C4-2B (cell line): ENCODE data around the gene DUSP10.

ENCODE experiments used
- H3K27ac ChIP-seq: fragments of 450-650 bp; 2 replicates; pipeline ENCODE4 v1.5.1; 2017
- CTCF ChIP-seq: fragments of 450-650 bp; conservative IDR thresholded peaks from 2 replicates; pipeline ENCODE4 v1.5.1; 2017; ENCODE audit warnings: mild to moderate bottlenecking
- ZFX ChIP-seq: fragments of 450-650 bp; IDR thresholded peaks from 2 replicates; pipeline ENCODE4 v1.6.1; 2017

DUSP10 gene

GRCh38 chr1:221698579-221699349, 43.1 kb downstream of the DUSP10 start:
- TF ChIP-seq ZFX: no peak
- H3K27ac ChIP-seq: no peak overlapping the region

- TF ChIP-seq CTCF: no peak
- TF ChIP-seq ZFX: no peak
- H3K27ac ChIP-seq: no peak overlapping the region
Observed at GRCh38 chr1:221697923-221698425, 43.9 kb downstream of the DUSP10 start.

GRCh38 chr1:221696718-221697461, 45.0 kb downstream of the DUSP10 start:
- no peak for TF ChIP-seq CTCF
- no peak for TF ChIP-seq ZFX

GRCh38 chr1:221696027-221696426, 45.9 kb downstream of the DUSP10 start:
- no peak for TF ChIP-seq CTCF
- TF ChIP-seq ZFX: no peak
- no peak overlapping the region for H3K27ac ChIP-seq

More at GRCh38 chr1:221696718-221697461, 45.0 kb downstream of the DUSP10 start:
- no peak overlapping the region for H3K27ac ChIP-seq

DNA sequence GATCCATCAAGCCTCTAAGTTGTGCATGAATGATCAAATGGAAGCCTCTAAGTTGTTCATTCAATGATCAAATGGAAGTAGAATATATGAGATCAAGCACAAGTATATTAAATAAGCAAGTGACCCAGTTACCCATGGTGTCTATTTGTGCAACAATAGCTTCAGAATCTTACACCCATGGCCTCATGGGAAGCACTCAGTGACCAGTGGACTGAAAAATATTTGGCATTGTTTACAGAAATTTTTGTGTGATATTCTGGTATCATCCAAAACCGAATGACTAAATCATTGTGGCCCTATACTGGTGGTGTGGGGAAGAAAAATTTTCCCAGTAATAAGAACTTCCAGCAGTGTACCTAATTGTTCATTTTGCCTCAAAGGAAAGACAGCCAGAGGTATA, 46.6 kb downstream of the DUSP10 start:
- TF ChIP-seq ZFX (no peak), CTCF (no peak)
- no peak overlapping the region for H3K27ac ChIP-seq

GRCh38 chr1:221694109-221694508, 47.8 kb downstream of the DUSP10 start:
- H3K27ac ChIP-seq: no peak overlapping the region

GRCh38 chr1:221693087-221693486, 48.8 kb downstream of the DUSP10 start:
- H3K27ac ChIP-seq: no peak overlapping the region
- peak; percentile 30 for TF ChIP-seq CTCF
- no peak for TF ChIP-seq ZFX

More at GRCh38 chr1:221694109-221694508, 47.8 kb downstream of the DUSP10 start:
- TF ChIP-seq CTCF (no peak), ZFX (no peak)
